Testis (tissue), 2 donors: ENCODE results near the gene TGFA.

ENCODE experiments used
- POLR2A ChIP-seq: fragments of 450-650 bp; IDR thresholded peaks from one replicate; pipeline ENCODE4 v1.6.1; 2017; ENCODE audit warnings: antibody characterized with exemption, mild to moderate bottlenecking, moderate library complexity
- TF ChIP-seq, protein P1 (sequence below), 3 experiments: fragments of 450-650 bp in 2 of 3; fragments of 200-600 bp in 1 of 3; sonication (generic) in 1 of 3; IDR thresholded peaks; one replicate each; pipeline ENCODE4 v1.5.1; 2016 to 2019; ENCODE audit warnings: antibody characterized with exemption in 3 of 3, mild to moderate bottlenecking in 2 of 3, moderate library complexity in 1 of 3

DNA sequence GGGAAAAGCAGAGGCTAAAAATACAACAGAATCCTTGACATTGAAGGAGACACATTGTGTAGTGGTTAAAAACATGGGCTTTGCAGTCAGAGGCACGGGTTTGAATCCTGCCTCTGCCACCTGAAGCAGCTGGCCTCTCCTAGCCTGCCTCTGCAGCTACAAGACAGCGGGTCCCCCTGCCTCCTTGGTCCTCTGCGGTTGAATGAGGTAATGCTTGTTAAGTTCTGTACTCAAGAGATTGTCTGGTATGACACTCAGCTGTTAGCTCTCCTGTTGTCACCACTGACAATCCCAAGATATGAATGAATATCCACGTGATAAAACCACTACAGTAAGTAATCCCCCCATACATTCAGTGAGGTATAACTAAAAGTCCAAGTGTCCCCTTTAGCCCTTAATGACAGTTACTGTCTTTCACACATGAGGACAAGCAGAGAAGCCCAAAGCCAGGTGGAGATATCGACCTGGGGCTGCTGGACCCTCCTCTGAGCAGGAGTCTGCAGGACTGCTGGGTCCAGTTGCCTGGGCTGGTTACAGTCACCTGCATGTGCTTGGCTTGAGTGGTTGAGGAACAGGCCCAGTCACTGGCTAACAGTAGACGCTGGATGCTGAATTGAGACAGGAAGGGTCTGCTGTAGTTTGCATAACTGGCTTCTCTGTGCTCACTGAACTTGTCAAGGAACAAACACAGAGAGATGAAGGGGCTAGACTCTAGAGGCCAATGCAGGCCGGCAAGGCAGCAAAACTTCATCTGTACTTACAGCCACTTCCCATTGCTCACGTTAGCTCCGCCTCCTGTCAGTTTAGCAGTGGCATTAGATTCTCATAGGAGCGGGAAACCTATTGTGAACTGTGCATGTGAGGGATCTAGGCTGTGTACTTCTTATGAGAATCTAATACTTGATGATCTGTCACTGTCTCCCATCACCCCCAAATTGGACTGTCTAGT is 85.5 kb downstream of the TGFA start:
- TF ChIP-seq, protein P1, sequence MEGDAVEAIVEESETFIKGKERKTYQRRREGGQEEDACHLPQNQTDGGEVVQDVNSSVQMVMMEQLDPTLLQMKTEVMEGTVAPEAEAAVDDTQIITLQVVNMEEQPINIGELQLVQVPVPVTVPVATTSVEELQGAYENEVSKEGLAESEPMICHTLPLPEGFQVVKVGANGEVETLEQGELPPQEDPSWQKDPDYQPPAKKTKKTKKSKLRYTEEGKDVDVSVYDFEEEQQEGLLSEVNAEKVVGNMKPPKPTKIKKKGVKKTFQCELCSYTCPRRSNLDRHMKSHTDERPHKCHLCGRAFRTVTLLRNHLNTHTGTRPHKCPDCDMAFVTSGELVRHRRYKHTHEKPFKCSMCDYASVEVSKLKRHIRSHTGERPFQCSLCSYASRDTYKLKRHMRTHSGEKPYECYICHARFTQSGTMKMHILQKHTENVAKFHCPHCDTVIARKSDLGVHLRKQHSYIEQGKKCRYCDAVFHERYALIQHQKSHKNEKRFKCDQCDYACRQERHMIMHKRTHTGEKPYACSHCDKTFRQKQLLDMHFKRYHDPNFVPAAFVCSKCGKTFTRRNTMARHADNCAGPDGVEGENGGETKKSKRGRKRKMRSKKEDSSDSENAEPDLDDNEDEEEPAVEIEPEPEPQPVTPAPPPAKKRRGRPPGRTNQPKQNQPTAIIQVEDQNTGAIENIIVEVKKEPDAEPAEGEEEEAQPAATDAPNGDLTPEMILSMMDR (IDR thresholded peaks at IDR 0.05): no peak
- no peak for TF ChIP-seq POLR2A
